ENCODE measurements around the gene RPS6KA3.
"Not testable (repeated sequence)": the region's sequence is repeated elsewhere in the genome, so short reads cannot be mapped to it uniquely, and the experiment has no call there.

RPS6KA3 gene

GRCh38 chrX:20128670-20129069, 138.0 kb downstream of the RPS6KA3 start:
- no peak overlapping the region for H3K4me3 ChIP-seq (ENCODE audit: low read depth, low read length)
- no peak for DNase-seq (ENCODE audit: low read depth)
- TF ChIP-seq, protein P1, sequence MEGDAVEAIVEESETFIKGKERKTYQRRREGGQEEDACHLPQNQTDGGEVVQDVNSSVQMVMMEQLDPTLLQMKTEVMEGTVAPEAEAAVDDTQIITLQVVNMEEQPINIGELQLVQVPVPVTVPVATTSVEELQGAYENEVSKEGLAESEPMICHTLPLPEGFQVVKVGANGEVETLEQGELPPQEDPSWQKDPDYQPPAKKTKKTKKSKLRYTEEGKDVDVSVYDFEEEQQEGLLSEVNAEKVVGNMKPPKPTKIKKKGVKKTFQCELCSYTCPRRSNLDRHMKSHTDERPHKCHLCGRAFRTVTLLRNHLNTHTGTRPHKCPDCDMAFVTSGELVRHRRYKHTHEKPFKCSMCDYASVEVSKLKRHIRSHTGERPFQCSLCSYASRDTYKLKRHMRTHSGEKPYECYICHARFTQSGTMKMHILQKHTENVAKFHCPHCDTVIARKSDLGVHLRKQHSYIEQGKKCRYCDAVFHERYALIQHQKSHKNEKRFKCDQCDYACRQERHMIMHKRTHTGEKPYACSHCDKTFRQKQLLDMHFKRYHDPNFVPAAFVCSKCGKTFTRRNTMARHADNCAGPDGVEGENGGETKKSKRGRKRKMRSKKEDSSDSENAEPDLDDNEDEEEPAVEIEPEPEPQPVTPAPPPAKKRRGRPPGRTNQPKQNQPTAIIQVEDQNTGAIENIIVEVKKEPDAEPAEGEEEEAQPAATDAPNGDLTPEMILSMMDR (conservative IDR thresholded peaks at IDR 0.05; ENCODE audit: low read depth, low read length) = no peak

DNA sequence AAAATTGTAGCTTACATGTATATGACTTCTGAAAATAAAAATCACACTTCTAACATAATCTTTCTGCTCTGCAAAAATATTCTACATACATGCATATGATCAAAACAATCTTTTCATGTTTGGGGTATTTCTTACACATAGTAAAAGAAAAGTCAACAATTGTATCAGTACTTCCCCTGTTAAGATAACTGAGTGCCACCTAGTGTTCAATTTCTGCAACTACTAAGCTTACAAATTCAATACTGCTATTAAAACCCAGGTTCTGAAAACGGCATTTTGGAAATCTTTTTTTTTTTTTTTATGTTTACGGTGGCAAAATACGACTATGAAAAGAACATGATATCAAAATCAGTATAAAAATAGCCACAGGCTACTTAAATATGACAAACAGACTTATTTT, 139.3 kb downstream of the RPS6KA3 start:
- DNase-seq (ENCODE audit: low read depth); H3K4me3 ChIP-seq (ENCODE audit: low read depth, low read length): not testable (repeated sequence)

DNA sequence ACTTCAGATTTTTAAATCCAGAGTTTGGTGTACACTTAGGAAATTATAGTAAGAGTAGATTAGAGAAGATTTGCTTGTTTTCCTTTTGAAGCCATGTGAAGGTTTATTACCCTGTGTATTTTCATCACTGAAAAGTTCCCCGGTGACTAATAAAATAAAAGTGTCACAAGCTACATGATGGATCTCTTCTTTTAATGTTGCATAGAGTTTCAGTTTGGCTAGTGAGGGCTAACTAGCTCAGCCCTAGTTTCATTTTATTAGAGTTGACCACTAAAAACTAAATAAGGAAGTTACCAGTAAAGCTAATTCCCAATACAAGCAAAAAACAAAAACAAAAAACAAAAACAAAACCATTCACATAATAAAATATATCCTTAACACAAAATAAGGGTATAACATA, 139.9 kb downstream of the RPS6KA3 start:
- not testable (repeated sequence) for DNase-seq (ENCODE audit: low read depth); H3K4me3 ChIP-seq (ENCODE audit: low read depth, low read length)

GRCh38 chrX:20124964-20125363, 141.7 kb downstream of the RPS6KA3 start:
- TF ChIP-seq, protein P1 (conservative IDR thresholded peaks at IDR 0.05; ENCODE audit: low read depth, low read length) = no peak
- H3K4me3 ChIP-seq (ENCODE audit: low read depth, low read length) = no peak overlapping the region
- DNase-seq (ENCODE audit: low read depth) = no peak

DNA sequence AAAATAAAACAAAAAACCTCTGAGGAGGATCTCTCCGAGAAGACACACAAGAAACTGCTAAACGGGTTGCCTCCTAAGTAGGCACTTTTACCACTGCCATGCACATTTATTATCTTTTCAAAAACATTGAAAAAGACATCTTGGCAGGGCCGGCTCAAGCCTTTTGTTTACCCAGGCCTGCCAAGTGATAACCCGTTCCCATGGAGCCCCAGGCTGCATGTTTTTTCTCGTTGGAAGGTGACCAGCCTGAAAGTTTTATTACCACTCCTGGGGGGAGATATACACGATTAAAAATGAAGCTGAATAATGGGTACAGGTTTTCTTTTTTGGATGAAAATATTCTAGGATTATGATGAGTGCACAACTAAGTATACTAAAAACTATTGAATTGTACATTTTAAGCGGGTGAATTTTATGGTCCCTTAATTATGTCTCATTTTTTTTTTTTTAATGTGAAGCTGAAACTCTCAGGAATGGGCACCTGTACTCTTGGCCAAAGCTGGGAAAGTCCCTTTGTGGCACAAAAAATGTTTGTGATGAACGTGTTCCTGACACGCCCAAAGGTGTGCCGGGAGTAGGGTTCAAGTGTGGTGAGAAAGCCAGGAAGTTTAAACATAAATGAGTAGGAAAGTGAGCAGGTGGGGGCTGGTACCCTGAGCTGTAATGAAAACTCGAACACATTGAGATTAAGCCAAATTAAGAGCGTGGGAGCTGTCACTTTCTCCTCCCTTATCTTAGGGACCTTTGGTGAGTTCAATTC, 148.5 kb downstream of the RPS6KA3 start:
- DNase-seq (ENCODE audit: low read depth) = no peak
- TF ChIP-seq, protein P1 (conservative IDR thresholded peaks at IDR 0.05; ENCODE audit: low read depth, low read length) = no peak

GRCh38 chrX:20116577-20117240, 150.0 kb downstream of the RPS6KA3 start, which contains the start of gene MAP7D2:
TSS of gene MAP7D2 (minus strand) at chrX:20116907. CDS start at chrX:20116879, 28 bp downstream.
- peak within 1 kb of the TSS; percentile 36 for H3K4me3 ChIP-seq (ENCODE audit: low read depth, low read length)
- DNase-seq (ENCODE audit: low read depth) = no peak
- TF ChIP-seq, protein P1 (conservative IDR thresholded peaks at IDR 0.05; ENCODE audit: low read depth, low read length) = no peak

More for the DNA sequence above, 148.5 kb downstream of the RPS6KA3 start:
- no peak overlapping the region for H3K4me3 ChIP-seq (ENCODE audit: low read depth, low read length)

GRCh38 chrX:20116087-20116576, 150.6 kb downstream of the RPS6KA3 start:
- TF ChIP-seq, protein P1 (conservative IDR thresholded peaks at IDR 0.05; ENCODE audit: low read depth, low read length) = no peak
- peak overlapping the region; percentile 36 for H3K4me3 ChIP-seq (ENCODE audit: low read depth, low read length)
- no peak for DNase-seq (ENCODE audit: low read depth)
